NT2/D1 (cell line): Measurements from ENCODE around the gene KLHL21.

Source experiments
- SUZ12 ChIP-seq: IDR thresholded peaks from 2 replicates; pipeline ENCODE4 v1.6.1; 2011; ENCODE audit not compliant: insufficient read length, insufficient read depth; ENCODE audit errors: extremely low read depth
- YY1 ChIP-seq: IDR thresholded peaks from 2 replicates; pipeline ENCODE4 v1.6.1; 2011; ENCODE audit not compliant: insufficient read length, insufficient read depth
- ZNF274 ChIP-seq: IDR thresholded peaks from 2 replicates; pipeline ENCODE4 v1.6.1; 2011; ENCODE audit warnings: mild to moderate bottlenecking, low read depth, low read length

GRCh38 chr1:6570987-6571386, 31.7 kb downstream of the KLHL21 start:
- TF ChIP-seq ZNF274 (no peak), YY1 (no peak), SUZ12 (no peak)
